GM23338 (cell line): ENCODE data around the gene DUOX1. TPM values are rescaled to one million over a fixed set of nuclear protein-coding genes. Genes with fewer than 3 reads are reported as not detected.

Experiments
- ATAC-seq: fragments of 200-7000 bp; cut with Tn5 transposase; 3 replicates; pipeline ENCODE4 v1.9.1; 2020
- DNase-seq: peaks from one replicate; pipeline ENCODE4 v3.0.0-alpha.2; 2015; ENCODE audit warnings: low spot score
- H2AFZ ChIP-seq: fragments of 200-600 bp; sonication (generic); 2 replicates; pipeline ENCODE4 v1.8.0; 2016; ENCODE audit warnings: antibody characterized with exemption, mild to moderate bottlenecking, moderate library complexity
- H3F3A ChIP-seq: fragments of 200-600 bp; sonication (generic); replicated peaks from 2 replicates; pipeline ENCODE4 v1.8.0; 2017; ENCODE audit warnings: antibody characterized with exemption, mixed run types, low read depth
- H3K27ac ChIP-seq: fragments of 200-600 bp; sonication (generic); 2 replicates; pipeline ENCODE4 v1.6.1; 2016; ENCODE audit warnings: low read depth
- H3K27me3 ChIP-seq: fragments of 200-600 bp; sonication (generic); 2 replicates; pipeline ENCODE4 v1.8.0; 2016; ENCODE audit warnings: mild to moderate bottlenecking, mixed run types, moderate library complexity; ENCODE audit not compliant: insufficient read depth
- H3K36me3 ChIP-seq: fragments of 200-600 bp; sonication (generic); 2 replicates; pipeline ENCODE4 v1.8.0; 2016; ENCODE audit warnings: mild to moderate bottlenecking; ENCODE audit not compliant: insufficient read depth
- H3K4me1 ChIP-seq: fragments of 200-600 bp; sonication (generic); 2 replicates; pipeline ENCODE4 v1.8.0; 2016; ENCODE audit warnings: mild to moderate bottlenecking, moderate library complexity; ENCODE audit not compliant: insufficient read depth
- H3K4me2 ChIP-seq: fragments of 200-600 bp; sonication (generic); 2 replicates; pipeline ENCODE4 v1.7.1; 2017; ENCODE audit warnings: mixed run types
- H3K4me3 ChIP-seq: fragments of 200-600 bp; sonication (generic); 2 replicates; pipeline ENCODE4 v1.6.1; 2016; ENCODE audit warnings: mixed run types
- H3K79me2 ChIP-seq: fragments of 200-600 bp; sonication (generic); replicated peaks from 2 replicates; pipeline ENCODE4 v1.8.0; 2017; ENCODE audit warnings: mild to moderate bottlenecking; ENCODE audit not compliant: insufficient read depth
- H3K9me2 ChIP-seq: fragments of 200-600 bp; sonication (generic); 2 replicates; pipeline ENCODE4 v1.8.0; 2017; ENCODE audit not compliant: insufficient read depth
- H4K20me1 ChIP-seq: fragments of 200-600 bp; sonication (generic); replicated peaks from 2 replicates; pipeline ENCODE4 v1.8.0; 2017; ENCODE audit warnings: mild to moderate bottlenecking; ENCODE audit not compliant: insufficient read depth
- H3K27ac Mint-ChIP-seq: 2 replicates; pipeline ENCODE4 v1.8.0; 2020; ENCODE audit warnings: inconsistent platforms, mild to moderate bottlenecking, moderate library complexity, mixed read lengths
- H3K27me3 Mint-ChIP-seq: 3 replicates; pipeline ENCODE4 v1.8.0; 2022; ENCODE audit warnings: low read depth, mild to moderate bottlenecking, moderate library complexity, mixed read lengths, inconsistent platforms; ENCODE audit not compliant: insufficient read depth, poor library complexity
- H3K36me3 Mint-ChIP-seq: 3 replicates; pipeline ENCODE4 v1.8.0; 2021; ENCODE audit warnings: low read depth, mild to moderate bottlenecking, inconsistent platforms, moderate library complexity, mixed read lengths
- H3K4me1 Mint-ChIP-seq: 3 replicates; pipeline ENCODE4 v1.8.0; 2020; ENCODE audit warnings: mild to moderate bottlenecking, inconsistent platforms, mixed read lengths
- H3K4me3 Mint-ChIP-seq: 3 replicates; pipeline ENCODE4 v1.8.0; 2021; ENCODE audit warnings: moderate library complexity, mild to moderate bottlenecking, inconsistent platforms, mixed read lengths
- H3K9me3 Mint-ChIP-seq: 3 replicates; pipeline ENCODE4 v1.8.0; 2020; ENCODE audit warnings: moderate library complexity, mild to moderate bottlenecking, inconsistent platforms, mixed read lengths
- CREB1 ChIP-seq: fragments of 250-450 bp; sonication (Bioruptor Pico); IDR thresholded peaks from 2 replicates; pipeline ENCODE4 v1.5.0; 2020; ENCODE audit warnings: low read depth, mild to moderate bottlenecking, moderate library complexity
- EZH2 ChIP-seq: fragments of 200-600 bp; sonication (generic); IDR thresholded peaks from one replicate; pipeline ENCODE4 v1.8.0; 2017; ENCODE audit warnings: antibody characterized with exemption, mild to moderate bottlenecking, low read depth; ENCODE audit not compliant: unreplicated experiment
- EZH2phosphoT487 ChIP-seq: fragments of 200-600 bp; sonication (generic); IDR thresholded peaks from one replicate; pipeline ENCODE4 v1.8.1; 2018; ENCODE audit warnings: antibody characterized with exemption; ENCODE audit not compliant: unreplicated experiment
- JUNB ChIP-seq: IDR thresholded peaks from one replicate; pipeline ENCODE4 v1.6.1; 2016; ENCODE audit warnings: antibody characterized with exemption; ENCODE audit not compliant: unreplicated experiment
- NANOG ChIP-seq: IDR thresholded peaks from 2 replicates; pipeline ENCODE4 v1.6.1; 2016; ENCODE audit warnings: antibody characterized with exemption, borderline replicate concordance
- POLR2AphosphoS5 ChIP-seq: IDR thresholded peaks from 2 replicates; pipeline ENCODE4 v1.6.1; 2016; ENCODE audit warnings: antibody characterized with exemption, low read depth
- STAT1 ChIP-seq: IDR thresholded peaks from one replicate; pipeline ENCODE4 v1.6.1; 2016; ENCODE audit warnings: antibody characterized with exemption; ENCODE audit not compliant: unreplicated experiment
- ZNF114 ChIP-seq: fragments of 250-450 bp; sonication (Bioruptor Pico); IDR thresholded peaks from 2 replicates; pipeline ENCODE4 v1.5.0; 2020; ENCODE audit warnings: mild to moderate bottlenecking, moderate library complexity
- ZNF331 ChIP-seq: fragments of 250-450 bp; sonication (Bioruptor Pico); IDR thresholded peaks from 2 replicates; pipeline ENCODE4 v1.5.0; 2020; ENCODE audit warnings: low read depth, mild to moderate bottlenecking, moderate library complexity
- polyA plus RNA-seq: library from polyadenylated mRNA; unstranded; fragments of >200 nt; fragmentation: Nextera tagmentation; extraction: Ambion mirVana; gene quantifications from 2 replicates; pipeline ENCODE4 v1.2.1, GENCODE V29; 2016
- total RNA-seq: library from RNA; depleted of rRNA; stranded (reverse); fragments of >200 nt; shearing (Covaris generic); gene quantifications from 2 replicates; pipeline ENCODE4 v1.2.3, GENCODE V29; 2014
- TF ChIP-seq, protein P1 (sequence below), 2 experiments: fragments of 200-600 bp in 1 of 2; sonication (generic) in 1 of 2; conservative IDR thresholded peaks; 2 replicates each; pipeline versions ENCODE4 v1.5.1 to v1.6.1; 2016 to 2017; ENCODE audit warnings: antibody characterized with exemption in 2 of 2, low read depth in 2 of 2, mild to moderate bottlenecking in 2 of 2, moderate library complexity in 1 of 2
- TF ChIP-seq, protein P2 (sequence below): fragments of 250-450 bp; sonication (Bioruptor Pico); IDR thresholded peaks from 2 replicates; pipeline ENCODE4 v1.5.0; 2020; ENCODE audit warnings: mild to moderate bottlenecking, moderate library complexity
- TF ChIP-seq, protein P3 (sequence below): IDR thresholded peaks from 2 replicates; pipeline ENCODE4 v1.6.1; 2016; ENCODE audit warnings: antibody characterized with exemption
- TF ChIP-seq, protein P4 (sequence below): IDR thresholded peaks from one replicate; pipeline ENCODE4 v1.6.1; 2018; ENCODE audit warnings: antibody characterized with exemption; ENCODE audit not compliant: unreplicated experiment

Gene DUOX1
- total and polyA plus RNA-seq, 2 experiments from 2014 or later = 0.69 to 0.73 TPM

DNA sequence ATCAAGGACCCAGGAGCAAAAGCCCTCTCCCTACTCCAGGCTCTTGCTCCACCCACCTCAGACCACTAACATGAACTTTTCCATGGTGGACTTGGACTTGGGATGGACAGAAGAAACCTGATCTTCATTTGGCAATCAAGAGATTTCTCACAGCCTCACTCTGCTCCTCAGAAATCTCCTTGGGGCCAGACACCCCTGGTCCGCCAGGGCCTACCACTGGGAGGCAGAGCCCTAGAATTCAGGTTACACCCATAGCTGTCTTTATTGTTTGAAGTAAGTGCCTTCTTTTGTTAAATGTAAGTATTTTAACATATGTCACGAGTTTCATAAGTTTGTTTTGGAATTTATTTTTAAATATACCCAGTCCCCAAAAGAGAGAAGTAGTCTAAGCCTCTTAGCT lies 44.8 kb downstream of the DUOX1 start:
- Histone ChIP-seq H4K20me1 (peaks cover 3% of the 10 kb centered on the region; the same call in 1 of the 2 replicates), H3F3A (no peaks in the 10 kb centered on the region), H3K27me3 (no peaks in the 10 kb centered on the region), H3K9me2 (peaks cover 3% of the 10 kb centered on the region; the same call in 1 of the 2 replicates), H3K4me3 (no peak overlapping the region), H2AFZ (no peak overlapping the region), H3K4me2 (no peak overlapping the region), H3K79me2 (0 out of 2 replicates have a peak, but pooled peaks cover 4% of the 10 kb centered on the region), H3K27ac (no peak overlapping the region), H3K4me1 (peaks cover 15% of the 10 kb centered on the region), H3K36me3 (no peaks in the 10 kb centered on the region; the same call in 1 of the 2 replicates)
- Mint-ChIP-seq H3K4me3 (no peak overlapping the region), H3K4me1 (peaks cover 23% of the 10 kb centered on the region; the same call in 2 of the 3 replicates), H3K9me3 (no peaks in the 10 kb centered on the region), H3K27ac (no peak overlapping the region), H3K36me3 (peaks cover 46% of the 10 kb centered on the region), H3K27me3 (peaks cover 6% of the 10 kb centered on the region)
- DNase-seq (no peak), ATAC-seq (no peak)
- TF ChIP-seq NANOG (no peak), EZH2phosphoT487 (no peak), STAT1 (no peak), EZH2 (no peak), ZNF331 (CRISPR knock-in tag) (no peak), ZNF114 (CRISPR knock-in tag) (no peak), POLR2AphosphoS5 (no peak), JUNB (no peak), CREB1 (CRISPR knock-in tag) (no peak)
- TF ChIP-seq, protein P1, sequence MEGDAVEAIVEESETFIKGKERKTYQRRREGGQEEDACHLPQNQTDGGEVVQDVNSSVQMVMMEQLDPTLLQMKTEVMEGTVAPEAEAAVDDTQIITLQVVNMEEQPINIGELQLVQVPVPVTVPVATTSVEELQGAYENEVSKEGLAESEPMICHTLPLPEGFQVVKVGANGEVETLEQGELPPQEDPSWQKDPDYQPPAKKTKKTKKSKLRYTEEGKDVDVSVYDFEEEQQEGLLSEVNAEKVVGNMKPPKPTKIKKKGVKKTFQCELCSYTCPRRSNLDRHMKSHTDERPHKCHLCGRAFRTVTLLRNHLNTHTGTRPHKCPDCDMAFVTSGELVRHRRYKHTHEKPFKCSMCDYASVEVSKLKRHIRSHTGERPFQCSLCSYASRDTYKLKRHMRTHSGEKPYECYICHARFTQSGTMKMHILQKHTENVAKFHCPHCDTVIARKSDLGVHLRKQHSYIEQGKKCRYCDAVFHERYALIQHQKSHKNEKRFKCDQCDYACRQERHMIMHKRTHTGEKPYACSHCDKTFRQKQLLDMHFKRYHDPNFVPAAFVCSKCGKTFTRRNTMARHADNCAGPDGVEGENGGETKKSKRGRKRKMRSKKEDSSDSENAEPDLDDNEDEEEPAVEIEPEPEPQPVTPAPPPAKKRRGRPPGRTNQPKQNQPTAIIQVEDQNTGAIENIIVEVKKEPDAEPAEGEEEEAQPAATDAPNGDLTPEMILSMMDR (conservative IDR thresholded peaks at IDR 0.05; ENCODE audit: low read depth in 2 of 2) = no peak
- TF ChIP-seq, protein P2, sequence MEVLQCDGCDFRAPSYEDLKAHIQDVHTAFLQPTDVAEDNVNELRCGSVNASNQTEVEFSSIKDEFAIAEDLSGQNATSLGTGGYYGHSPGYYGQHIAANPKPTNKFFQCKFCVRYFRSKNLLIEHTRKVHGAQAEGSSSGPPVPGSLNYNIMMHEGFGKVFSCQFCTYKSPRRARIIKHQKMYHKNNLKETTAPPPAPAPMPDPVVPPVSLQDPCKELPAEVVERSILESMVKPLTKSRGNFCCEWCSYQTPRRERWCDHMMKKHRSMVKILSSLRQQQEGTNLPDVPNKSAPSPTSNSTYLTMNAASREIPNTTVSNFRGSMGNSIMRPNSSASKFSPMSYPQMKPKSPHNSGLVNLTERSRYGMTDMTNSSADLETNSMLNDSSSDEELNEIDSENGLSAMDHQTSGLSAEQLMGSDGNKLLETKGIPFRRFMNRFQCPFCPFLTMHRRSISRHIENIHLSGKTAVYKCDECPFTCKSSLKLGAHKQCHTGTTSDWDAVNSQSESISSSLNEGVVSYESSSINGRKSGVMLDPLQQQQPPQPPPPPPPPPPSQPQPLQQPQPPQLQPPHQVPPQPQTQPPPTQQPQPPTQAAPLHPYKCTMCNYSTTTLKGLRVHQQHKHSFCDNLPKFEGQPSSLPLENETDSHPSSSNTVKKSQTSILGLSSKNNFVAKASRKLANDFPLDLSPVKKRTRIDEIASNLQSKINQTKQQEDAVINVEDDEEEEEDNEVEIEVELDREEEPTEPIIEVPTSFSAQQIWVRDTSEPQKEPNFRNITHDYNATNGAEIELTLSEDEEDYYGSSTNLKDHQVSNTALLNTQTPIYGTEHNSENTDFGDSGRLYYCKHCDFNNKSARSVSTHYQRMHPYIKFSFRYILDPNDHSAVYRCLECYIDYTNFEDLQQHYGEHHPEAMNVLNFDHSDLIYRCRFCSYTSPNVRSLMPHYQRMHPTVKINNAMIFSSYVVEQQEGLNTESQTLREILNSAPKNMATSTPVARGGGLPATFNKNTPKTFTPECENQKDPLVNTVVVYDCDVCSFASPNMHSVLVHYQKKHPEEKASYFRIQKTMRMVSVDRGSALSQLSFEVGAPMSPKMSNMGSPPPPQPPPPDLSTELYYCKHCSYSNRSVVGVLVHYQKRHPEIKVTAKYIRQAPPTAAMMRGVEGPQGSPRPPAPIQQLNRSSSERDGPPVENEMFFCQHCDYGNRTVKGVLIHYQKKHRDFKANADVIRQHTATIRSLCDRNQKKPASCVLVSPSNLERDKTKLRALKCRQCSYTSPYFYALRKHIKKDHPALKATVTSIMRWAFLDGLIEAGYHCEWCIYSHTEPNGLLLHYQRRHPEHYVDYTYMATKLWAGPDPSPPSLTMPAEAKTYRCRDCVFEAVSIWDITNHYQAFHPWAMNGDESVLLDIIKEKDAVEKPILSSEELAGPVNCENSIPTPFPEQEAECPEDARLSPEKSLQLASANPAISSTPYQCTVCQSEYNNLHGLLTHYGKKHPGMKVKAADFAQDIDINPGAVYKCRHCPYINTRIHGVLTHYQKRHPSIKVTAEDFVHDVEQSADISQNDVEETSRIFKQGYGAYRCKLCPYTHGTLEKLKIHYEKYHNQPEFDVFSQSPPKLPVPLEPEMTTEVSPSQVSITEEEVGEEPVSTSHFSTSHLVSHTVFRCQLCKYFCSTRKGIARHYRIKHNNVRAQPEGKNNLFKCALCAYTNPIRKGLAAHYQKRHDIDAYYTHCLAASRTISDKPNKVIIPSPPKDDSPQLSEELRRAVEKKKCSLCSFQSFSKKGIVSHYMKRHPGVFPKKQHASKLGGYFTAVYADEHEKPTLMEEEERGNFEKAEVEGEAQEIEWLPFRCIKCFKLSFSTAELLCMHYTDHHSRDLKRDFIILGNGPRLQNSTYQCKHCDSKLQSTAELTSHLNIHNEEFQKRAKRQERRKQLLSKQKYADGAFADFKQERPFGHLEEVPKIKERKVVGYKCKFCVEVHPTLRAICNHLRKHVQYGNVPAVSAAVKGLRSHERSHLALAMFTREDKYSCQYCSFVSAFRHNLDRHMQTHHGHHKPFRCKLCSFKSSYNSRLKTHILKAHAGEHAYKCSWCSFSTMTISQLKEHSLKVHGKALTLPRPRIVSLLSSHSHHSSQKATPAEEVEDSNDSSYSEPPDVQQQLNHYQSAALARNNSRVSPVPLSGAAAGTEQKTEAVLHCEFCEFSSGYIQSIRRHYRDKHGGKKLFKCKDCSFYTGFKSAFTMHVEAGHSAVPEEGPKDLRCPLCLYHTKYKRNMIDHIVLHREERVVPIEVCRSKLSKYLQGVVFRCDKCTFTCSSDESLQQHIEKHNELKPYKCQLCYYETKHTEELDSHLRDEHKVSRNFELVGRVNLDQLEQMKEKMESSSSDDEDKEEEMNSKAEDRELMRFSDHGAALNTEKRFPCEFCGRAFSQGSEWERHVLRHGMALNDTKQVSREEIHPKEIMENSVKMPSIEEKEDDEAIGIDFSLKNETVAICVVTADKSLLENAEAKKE = no peak
- TF ChIP-seq, protein P3, sequence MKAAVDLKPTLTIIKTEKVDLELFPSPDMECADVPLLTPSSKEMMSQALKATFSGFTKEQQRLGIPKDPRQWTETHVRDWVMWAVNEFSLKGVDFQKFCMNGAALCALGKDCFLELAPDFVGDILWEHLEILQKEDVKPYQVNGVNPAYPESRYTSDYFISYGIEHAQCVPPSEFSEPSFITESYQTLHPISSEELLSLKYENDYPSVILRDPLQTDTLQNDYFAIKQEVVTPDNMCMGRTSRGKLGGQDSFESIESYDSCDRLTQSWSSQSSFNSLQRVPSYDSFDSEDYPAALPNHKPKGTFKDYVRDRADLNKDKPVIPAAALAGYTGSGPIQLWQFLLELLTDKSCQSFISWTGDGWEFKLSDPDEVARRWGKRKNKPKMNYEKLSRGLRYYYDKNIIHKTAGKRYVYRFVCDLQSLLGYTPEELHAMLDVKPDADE = no peak
- TF ChIP-seq, protein P4, sequence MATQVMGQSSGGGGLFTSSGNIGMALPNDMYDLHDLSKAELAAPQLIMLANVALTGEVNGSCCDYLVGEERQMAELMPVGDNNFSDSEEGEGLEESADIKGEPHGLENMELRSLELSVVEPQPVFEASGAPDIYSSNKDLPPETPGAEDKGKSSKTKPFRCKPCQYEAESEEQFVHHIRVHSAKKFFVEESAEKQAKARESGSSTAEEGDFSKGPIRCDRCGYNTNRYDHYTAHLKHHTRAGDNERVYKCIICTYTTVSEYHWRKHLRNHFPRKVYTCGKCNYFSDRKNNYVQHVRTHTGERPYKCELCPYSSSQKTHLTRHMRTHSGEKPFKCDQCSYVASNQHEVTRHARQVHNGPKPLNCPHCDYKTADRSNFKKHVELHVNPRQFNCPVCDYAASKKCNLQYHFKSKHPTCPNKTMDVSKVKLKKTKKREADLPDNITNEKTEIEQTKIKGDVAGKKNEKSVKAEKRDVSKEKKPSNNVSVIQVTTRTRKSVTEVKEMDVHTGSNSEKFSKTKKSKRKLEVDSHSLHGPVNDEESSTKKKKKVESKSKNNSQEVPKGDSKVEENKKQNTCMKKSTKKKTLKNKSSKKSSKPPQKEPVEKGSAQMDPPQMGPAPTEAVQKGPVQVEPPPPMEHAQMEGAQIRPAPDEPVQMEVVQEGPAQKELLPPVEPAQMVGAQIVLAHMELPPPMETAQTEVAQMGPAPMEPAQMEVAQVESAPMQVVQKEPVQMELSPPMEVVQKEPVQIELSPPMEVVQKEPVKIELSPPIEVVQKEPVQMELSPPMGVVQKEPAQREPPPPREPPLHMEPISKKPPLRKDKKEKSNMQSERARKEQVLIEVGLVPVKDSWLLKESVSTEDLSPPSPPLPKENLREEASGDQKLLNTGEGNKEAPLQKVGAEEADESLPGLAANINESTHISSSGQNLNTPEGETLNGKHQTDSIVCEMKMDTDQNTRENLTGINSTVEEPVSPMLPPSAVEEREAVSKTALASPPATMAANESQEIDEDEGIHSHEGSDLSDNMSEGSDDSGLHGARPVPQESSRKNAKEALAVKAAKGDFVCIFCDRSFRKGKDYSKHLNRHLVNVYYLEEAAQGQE = no peak
